ENCODE measurements around the gene ARRB1.

GRCh38 chr11:75230621-75231020 lies 120.8 kb downstream of the ARRB1 start:
- TF ChIP-seq CTCF (IDR thresholded peaks at IDR 0.05) (no peak), EZH2phosphoT487 (IDR thresholded peaks at IDR 0.05) (no peak)

All from neural progenitor cell (in vitro differentiated cells).